Right atrium auricular region (tissue), 2 donors: ENCODE measurements around the gene WASF2. TPM values are rescaled to one million over a fixed set of nuclear protein-coding genes. Genes with fewer than 3 reads are reported as not detected.

Source experiments
- DNase-seq: peaks from one replicate; pipeline ENCODE4 v3.0.0-alpha.2; 2019; ENCODE audit warnings: low spot score
- H3K27ac ChIP-seq, 2 donors: fragments of 200-600 bp; sonication (generic); 1 replicate in 1 of 2; 2 replicates in 1 of 2; pipeline ENCODE4 v1.5.1; 2016 to 2019
- H3K27me3 ChIP-seq, 2 donors: fragments of 200-600 bp; sonication (generic); one replicate each; pipeline versions ENCODE4 v1.5.1 to v1.6.0; 2017 to 2019
- H3K36me3 ChIP-seq: fragments of 200-600 bp; sonication (generic); one replicate; pipeline ENCODE4 v1.5.1; 2016
- H3K4me1 ChIP-seq, 2 donors: fragments of 200-600 bp; sonication (generic); one replicate each; pipeline versions ENCODE4 v1.5.1 to v1.6.0; 2017 to 2019
- H3K4me3 ChIP-seq, 2 donors: fragments of 200-600 bp; sonication (generic); 1 replicate in 1 of 2; 2 replicates in 1 of 2; pipeline ENCODE4 v1.5.1; 2017 to 2019; ENCODE audit warnings: mild to moderate bottlenecking in 1 of 2, moderate library complexity in 1 of 2
- H3K9me3 ChIP-seq, 2 donors: fragments of 200-600 bp; sonication (generic); one replicate each; pipeline ENCODE4 v1.5.1; 2019
- CTCF ChIP-seq, 2 donors: fragments of 200-600 bp; sonication (generic); IDR thresholded peaks; one replicate each; pipeline ENCODE4 v1.5.1; 2019; ENCODE audit warnings: antibody characterized with exemption in 2 of 2
- total RNA-seq, 2 donors: library from RNA; depleted of rRNA; stranded (reverse); fragments of >200 nt; gene quantifications; one replicate each; pipeline ENCODE4 v1.1.0, GENCODE V29; 2016

WASF2 gene
- total RNA-seq, 2 donors from 2014 or later, result 20.7 to 49.0 TPM

DNA sequence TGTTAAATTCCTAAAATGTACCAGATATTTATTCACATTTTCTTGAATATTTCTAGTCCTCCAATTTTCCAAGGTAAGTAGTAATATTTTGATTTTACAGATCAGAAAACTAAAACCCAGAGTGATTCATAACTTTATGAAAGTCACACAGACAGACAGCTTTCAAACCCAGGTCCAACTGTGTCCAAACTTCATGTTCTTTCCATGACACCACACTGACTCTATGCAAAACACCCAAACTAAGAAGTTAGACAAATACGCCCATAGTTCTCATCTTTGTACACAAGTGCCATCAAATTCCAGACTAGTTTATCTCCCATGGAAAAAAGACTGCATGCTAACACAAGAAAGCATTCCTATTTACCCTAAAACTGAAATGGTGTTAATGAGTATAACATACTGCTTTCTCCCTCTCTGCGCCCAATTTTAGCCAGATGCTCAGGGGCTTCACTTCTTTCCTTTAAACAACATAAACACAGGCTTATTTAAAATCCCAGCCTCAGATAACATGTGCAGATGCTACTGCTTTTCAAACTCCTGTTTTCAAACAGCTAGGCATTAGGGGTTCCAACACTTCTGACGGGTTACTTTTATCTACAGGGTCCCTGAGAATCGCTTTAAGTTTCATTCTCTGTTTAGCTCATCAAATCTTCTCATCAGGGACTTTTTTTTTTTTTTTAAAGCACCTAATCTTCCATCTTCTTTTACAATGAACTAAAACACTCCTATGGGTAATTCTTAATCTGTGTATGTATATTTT lies 44.6 kb downstream of the WASF2 start:
- H3K27ac ChIP-seq, result peak overlapping the region in 1 of 2 donors; percentile 7
- peaks cover 0 to 54% of the 10 kb centered on the region in 2 donors for H3K4me1 ChIP-seq
- TF ChIP-seq CTCF (IDR thresholded peaks at IDR 0.05), result no peak

DNA sequence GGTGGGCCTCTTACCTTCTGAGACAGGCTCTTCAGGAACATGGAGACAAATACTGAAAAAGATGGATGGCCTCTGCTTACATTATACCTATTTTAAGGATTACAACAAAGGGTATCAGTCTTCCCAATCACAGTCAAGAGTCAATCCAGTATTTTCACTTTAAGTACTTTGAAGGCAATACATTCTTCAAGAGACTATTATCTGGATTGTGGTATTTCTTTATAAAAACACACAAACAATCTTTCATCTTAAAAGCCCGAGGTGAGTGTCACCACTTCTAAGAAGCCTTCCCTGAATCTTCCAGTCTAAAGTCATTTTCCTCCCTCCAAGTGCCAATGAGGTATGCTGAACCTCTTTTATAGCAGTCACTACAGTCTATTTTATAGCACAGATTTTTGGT lies 45.3 kb downstream of the WASF2 start:
- Histone ChIP-seq H3K4me1 (peaks cover 0 to 51% of the 10 kb centered on the region in 2 donors), H3K27ac (no peak overlapping the region), H3K36me3 (peaks cover 21% of the 10 kb centered on the region), H3K9me3 (no peaks in the 10 kb centered on the region), H3K4me3 (no peak overlapping the region), H3K27me3 (no peaks in the 10 kb centered on the region)
- DNase-seq, result no peak
- no peak for TF ChIP-seq CTCF (IDR thresholded peaks at IDR 0.05)

More for the DNA sequence above, 44.6 kb downstream of the WASF2 start:
- H3K9me3 ChIP-seq, result no peaks in the 10 kb centered on the region
- DNase-seq, result no peak
- no peak overlapping the region for H3K4me3 ChIP-seq
- H3K27me3 ChIP-seq, result no peaks in the 10 kb centered on the region
- peaks cover 17% of the 10 kb centered on the region for H3K36me3 ChIP-seq

DNA sequence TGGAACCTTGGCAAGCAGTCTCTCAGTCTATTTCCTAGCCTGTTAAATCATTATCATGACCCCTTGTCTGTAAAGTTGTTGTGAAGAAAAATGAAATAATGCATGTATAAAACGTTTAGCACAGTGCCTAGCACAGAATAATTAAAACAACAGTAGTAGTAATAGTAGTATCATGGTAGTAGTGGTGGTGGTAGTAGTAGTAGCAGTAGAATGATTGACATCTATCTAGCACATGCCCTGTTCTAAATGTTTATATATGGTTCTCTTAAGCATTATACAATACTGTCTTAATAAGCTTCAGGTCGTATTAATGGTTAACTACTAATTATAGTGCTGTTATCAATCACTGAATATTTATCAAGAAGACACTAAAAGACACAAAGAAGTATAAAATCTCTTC lies 50.8 kb downstream of the WASF2 start:
- DNase-seq, result no peak
- no peaks in the 10 kb centered on the region for H3K27me3 ChIP-seq
- peaks cover 17% of the 10 kb centered on the region for H3K36me3 ChIP-seq
- H3K4me3 ChIP-seq, result no peak overlapping the region
- H3K4me1 ChIP-seq, result peaks cover 0 to 56% of the 10 kb centered on the region in 2 donors
- no peaks in the 10 kb centered on the region for H3K9me3 ChIP-seq
- peak overlapping the region in 1 of 2 donors; percentile 27 for H3K27ac ChIP-seq
- no peak for TF ChIP-seq CTCF (IDR thresholded peaks at IDR 0.05)

GRCh38 chr1:27438621-27439061 lies 51.3 kb downstream of the WASF2 start:
- Histone ChIP-seq H3K4me3 (no peak overlapping the region), H3K27me3 (no peaks in the 10 kb centered on the region), H3K9me3 (no peaks in the 10 kb centered on the region), H3K27ac (peak overlapping the region in 1 of 2 donors; percentile 88), H3K36me3 (peaks cover 17% of the 10 kb centered on the region), H3K4me1 (peaks cover 0 to 57% of the 10 kb centered on the region in 2 donors)
- no peak for DNase-seq
- TF ChIP-seq CTCF (IDR thresholded peaks at IDR 0.05), result no peak

- Histone ChIP-seq H3K27me3 (no peaks in the 10 kb centered on the region), H3K9me3 (no peaks in the 10 kb centered on the region), H3K4me3 (no peak overlapping the region), H3K27ac (peak overlapping the region; percentile 71 to 88), H3K36me3 (peaks cover 17% of the 10 kb centered on the region), H3K4me1 (peaks cover 0 to 76% of the 10 kb centered on the region in 2 donors)
- DNase-seq, result no peak
- no peak for TF ChIP-seq CTCF (IDR thresholded peaks at IDR 0.05)
Observed at GRCh38 chr1:27436204-27437159, 53.5 kb downstream of the WASF2 start.
